Neuronal stem cell (in vitro differentiated cells): ENCODE data around the gene RDM1. TPM values are rescaled to one million over a fixed set of nuclear protein-coding genes. Genes with fewer than 3 reads are reported as not detected.

Experiments
- DNase-seq: peaks from one replicate; pipeline ENCODE4 v3.0.0-alpha.2; 2013; ENCODE audit warnings: low spot score
- H2AFZ ChIP-seq: one replicate; pipeline ENCODE4 v1.6.1; 2013; ENCODE audit warnings: mild to moderate bottlenecking, low read length, inconsistent platforms
- H2AK5ac ChIP-seq: 2 replicates; pipeline ENCODE4 v1.6.1; 2013; ENCODE audit warnings: low read depth, mild to moderate bottlenecking, inconsistent platforms, low read length, moderate library complexity, mixed read lengths
- H2BK120ac ChIP-seq: 2 replicates; pipeline ENCODE4 v1.6.1; 2013; ENCODE audit warnings: low read depth, mild to moderate bottlenecking, inconsistent platforms, low read length, moderate library complexity, mixed read lengths
- H2BK12ac ChIP-seq: one replicate; pipeline ENCODE4 v1.6.1; 2013; ENCODE audit warnings: low read length, inconsistent platforms
- H2BK15ac ChIP-seq: 2 replicates; pipeline ENCODE4 v1.6.1; 2013; ENCODE audit warnings: mild to moderate bottlenecking, low read length, inconsistent platforms, mixed read lengths
- H2BK5ac ChIP-seq: one replicate; pipeline ENCODE4 v1.6.1; 2013; ENCODE audit warnings: inconsistent platforms, mild to moderate bottlenecking, low read length, moderate library complexity
- H3K14ac ChIP-seq: one replicate; pipeline ENCODE4 v1.6.1; 2013; ENCODE audit warnings: low read length, inconsistent platforms
- H3K18ac ChIP-seq: 2 replicates; pipeline ENCODE4 v1.6.1; 2013; ENCODE audit warnings: low read length, inconsistent platforms
- H3K23ac ChIP-seq: 2 replicates; pipeline ENCODE4 v1.6.1; 2013; ENCODE audit warnings: low read depth, mild to moderate bottlenecking, mixed read lengths, low read length, inconsistent platforms; ENCODE audit not compliant: poor library complexity
- H3K27ac ChIP-seq: replicated peaks from 3 replicates; pipeline ENCODE4 v1.5.1; 2013; ENCODE audit warnings: low read length, inconsistent platforms
- H3K27me3 ChIP-seq, 3 experiments: 2 replicates each; pipeline ENCODE4 v1.6.1; 2013; ENCODE audit warnings: low read length in 3 of 3, mild to moderate bottlenecking in 2 of 3, inconsistent platforms in 1 of 3, low read depth in 1 of 3, mixed read lengths in 1 of 3, moderate library complexity in 1 of 3; ENCODE audit not compliant: control insufficient read depth in 3 of 3, insufficient read depth in 3 of 3
- H3K36me3 ChIP-seq, 2 donors: replicated peaks in 1 of 2; 2 replicates each; pipeline ENCODE4 v1.6.1; 2013; ENCODE audit warnings: low read length in 2 of 2; ENCODE audit not compliant: control insufficient read depth in 2 of 2, insufficient read depth in 2 of 2
- H3K4ac ChIP-seq: 2 replicates; pipeline ENCODE4 v1.6.1; 2013; ENCODE audit warnings: inconsistent platforms, mild to moderate bottlenecking, low read length, moderate library complexity
- H3K4me1 ChIP-seq, 2 donors: 1 replicate in 1 of 2; 2 replicates in 1 of 2; pipeline ENCODE4 v1.6.1; 2013; ENCODE audit warnings: low read length in 2 of 2, low read depth in 1 of 2; ENCODE audit not compliant: control insufficient read depth in 2 of 2, insufficient read depth in 1 of 2
- H3K4me2 ChIP-seq: one replicate; pipeline ENCODE4 v1.6.1; 2013; ENCODE audit warnings: mild to moderate bottlenecking, low read length, inconsistent platforms; ENCODE audit not compliant: insufficient read depth, poor library complexity, severe bottlenecking
- H3K4me3 ChIP-seq, 2 donors: 2 replicates each; pipeline ENCODE4 v1.5.1; 2013; ENCODE audit warnings: low read length in 2 of 2, mild to moderate bottlenecking in 2 of 2, inconsistent platforms in 1 of 2, moderate library complexity in 1 of 2
- H3K79me1 ChIP-seq: one replicate; pipeline ENCODE4 v1.6.1; 2013; ENCODE audit warnings: low read depth, mild to moderate bottlenecking, inconsistent platforms, low read length, moderate library complexity
- H3K9ac ChIP-seq: one replicate; pipeline ENCODE4 v1.6.1; 2013; ENCODE audit warnings: mild to moderate bottlenecking, low read depth, low read length, inconsistent platforms; ENCODE audit not compliant: poor library complexity
- H3K9me3 ChIP-seq, 2 donors: replicated peaks in 1 of 2; 2 replicates each; pipeline versions ENCODE3 to v1.6.1; 2013; ENCODE audit warnings: low read length in 2 of 2, mild to moderate bottlenecking in 2 of 2, inconsistent platforms in 1 of 2, low read depth in 1 of 2, mixed read lengths in 1 of 2, moderate library complexity in 1 of 2; ENCODE audit not compliant: control insufficient read depth in 2 of 2, insufficient read depth in 1 of 2
- H4K8ac ChIP-seq: one replicate; pipeline ENCODE4 v1.6.1; 2013; ENCODE audit warnings: low read depth, mild to moderate bottlenecking, inconsistent platforms, low read length, moderate library complexity
- H4K91ac ChIP-seq: one replicate; pipeline ENCODE4 v1.6.1; 2013; ENCODE audit warnings: low read length, low read depth, mild to moderate bottlenecking, inconsistent platforms; ENCODE audit not compliant: poor library complexity
- WGBS, 2 donors: extraction: QIAGEN DNeasy Blood & Tissue Kit; methylation state at CpG; one replicate each; pipeline ENCODE4 v1.1.7; 2013; ENCODE audit warnings: missing lambda C conversion rate in 2 of 2, mixed read lengths in 1 of 2; ENCODE audit not compliant: insufficient read length in 2 of 2, insufficient replicate concordance in 1 of 2; ENCODE audit errors: extremely low coverage in 2 of 2; 5-methylcytosine and 5-hydroxymethylcytosine counted together
- polyA plus RNA-seq, 2 experiments: library from polyadenylated mRNA; stranded (reverse); fragments of 200-250 nt; gene quantifications; one replicate each; pipeline ENCODE4 v1.2.3, GENCODE V29; 2013

Gene RDM1, protein sequence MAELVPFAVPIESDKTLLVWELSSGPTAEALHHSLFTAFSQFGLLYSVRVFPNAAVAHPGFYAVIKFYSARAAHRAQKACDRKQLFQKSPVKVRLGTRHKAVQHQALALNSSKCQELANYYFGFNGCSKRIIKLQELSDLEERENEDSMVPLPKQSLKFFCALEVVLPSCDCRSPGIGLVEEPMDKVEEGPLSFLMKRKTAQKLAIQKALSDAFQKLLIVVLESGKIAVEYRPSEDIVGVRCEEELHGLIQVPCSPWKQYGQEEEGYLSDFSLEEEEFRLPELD
- 19.7 TPM for polyA plus RNA-seq (2013, experiment 1 of 2)
- polyA plus RNA-seq (2013, experiment 2 of 2) = 21.0 TPM

DNA sequence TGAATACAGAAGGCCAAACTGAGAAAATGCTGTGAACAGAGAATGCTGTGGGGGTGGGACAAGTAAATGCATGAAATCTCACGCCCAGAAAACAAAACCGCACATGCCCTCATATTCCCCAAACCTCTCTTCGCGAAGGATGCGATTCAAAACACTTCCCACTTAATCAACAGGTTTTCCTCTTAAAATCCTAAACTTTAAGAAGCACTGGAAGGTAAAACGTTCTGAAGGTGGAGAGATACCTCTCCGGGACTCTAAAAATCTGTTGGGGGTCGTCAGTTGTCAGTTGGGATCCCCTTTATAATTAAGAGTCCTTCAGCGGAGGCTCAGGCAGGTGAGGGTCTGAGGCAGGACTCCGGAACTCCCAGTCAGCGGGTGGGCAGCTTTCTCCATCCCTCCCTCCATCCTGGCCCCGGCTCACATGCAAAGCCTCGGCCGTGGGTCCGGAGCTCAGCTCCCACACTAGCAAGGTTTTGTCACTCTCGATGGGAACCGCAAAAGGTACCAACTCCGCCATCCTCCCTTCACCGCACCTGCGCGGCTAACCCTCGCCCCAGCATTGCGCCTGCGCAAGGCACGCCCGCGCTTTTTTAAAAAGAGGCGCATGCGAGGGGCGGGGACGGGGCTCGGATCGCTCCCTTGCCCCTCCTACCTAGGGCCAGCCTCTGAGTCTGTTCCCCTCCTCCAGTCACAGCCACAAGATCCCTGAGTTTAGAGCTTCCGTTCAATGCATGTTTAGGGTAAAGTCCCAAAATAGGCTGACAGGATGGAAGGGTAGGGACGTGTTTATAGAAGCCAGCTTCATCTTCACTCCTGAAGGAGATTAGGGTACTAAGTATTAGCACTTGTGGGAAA, at the start of gene RDM1:
RDM1 (minus strand) TSS at position 563 of the 855 bp plus-strand sequence; CDS start at position 517, 46 bp downstream.
- H2BK120ac ChIP-seq = no peak within 1 kb of the TSS
- H3K14ac ChIP-seq = no peak within 1 kb of the TSS
- H3K18ac ChIP-seq = peak within 1 kb of the TSS; percentile 46
- H3K4ac ChIP-seq = no peak within 1 kb of the TSS
- H3K36me3 ChIP-seq = no peaks in the 10 kb centered on the region
- H4K91ac ChIP-seq = no peak within 1 kb of the TSS
- peaks cover 0 to 7% of the 10 kb centered on the region in 2 donors for H3K4me1 ChIP-seq
- no peak within 1 kb of the TSS for H2BK15ac ChIP-seq
- peak; percentile 73 for DNase-seq
- no peak within 1 kb of the TSS for H3K9ac ChIP-seq
- no CpG with 5 or more reads among the region's 35 CpGs for WGBS, 2 donors
- H3K9me3 ChIP-seq = no peaks in the 10 kb centered on the region
- H4K8ac ChIP-seq = no peak within 1 kb of the TSS
- H2AK5ac ChIP-seq = no peak within 1 kb of the TSS
- H3K79me1 ChIP-seq = no peaks in the 10 kb centered on the region
- no peak within 1 kb of the TSS for H2BK5ac ChIP-seq
- no peaks in the 10 kb centered on the region for H3K27me3 ChIP-seq
- no peak within 1 kb of the TSS for H2BK12ac ChIP-seq
- H3K23ac ChIP-seq = peak within 1 kb of the TSS; percentile 29
- H3K4me2 ChIP-seq = peak within 1 kb of the TSS; percentile 70
- peak within 1 kb of the TSS; percentile 89 for H2AFZ ChIP-seq
- peak within 1 kb of the TSS; percentile 71 to 87 for H3K4me3 ChIP-seq
- H3K27ac ChIP-seq = no peak within 1 kb of the TSS

DNA sequence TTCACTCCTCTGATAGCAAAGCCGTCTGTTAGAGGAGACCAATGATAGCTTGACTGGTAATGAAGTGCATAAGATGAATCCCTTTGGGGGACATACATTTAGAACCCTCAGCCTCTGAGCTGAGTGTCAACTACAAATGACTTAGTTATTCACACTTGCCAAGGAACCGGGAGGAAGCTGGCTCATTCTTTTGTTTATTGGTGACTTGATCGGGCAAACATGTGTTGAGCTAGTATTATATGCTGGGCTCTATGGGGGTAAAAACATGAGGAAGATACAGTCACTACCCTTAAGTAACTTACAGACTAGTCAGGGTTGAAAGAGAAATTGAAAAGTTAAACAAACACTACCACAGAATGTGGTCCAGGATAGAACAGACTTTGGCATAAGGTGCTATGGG, 47.8 kb upstream of the RDM1 start:
- no peaks in the 10 kb centered on the region for H3K36me3 ChIP-seq
- H3K4me3 ChIP-seq = no peak overlapping the region
- H3K23ac ChIP-seq = no peak overlapping the region
- no peaks in the 10 kb centered on the region for H3K4me1 ChIP-seq
- H3K79me1 ChIP-seq = no peaks in the 10 kb centered on the region
- no peak overlapping the region for H2AFZ ChIP-seq
- WGBS, 2 donors = no CpG with 5 or more reads among the region's 3 CpGs
- H2AK5ac ChIP-seq = no peak overlapping the region
- no peak overlapping the region for H4K91ac ChIP-seq
- no peak overlapping the region for H3K18ac ChIP-seq
- no peak overlapping the region for H3K9ac ChIP-seq
- no peak for DNase-seq
- H3K14ac ChIP-seq = no peak overlapping the region
- H4K8ac ChIP-seq = no peak overlapping the region
- H3K27me3 ChIP-seq = no peaks in the 10 kb centered on the region
- H3K4me2 ChIP-seq = no peak overlapping the region
- no peak overlapping the region for H2BK12ac ChIP-seq
- H3K9me3 ChIP-seq = no peaks in the 10 kb centered on the region
- no peak overlapping the region for H2BK15ac ChIP-seq
- no peak overlapping the region for H3K4ac ChIP-seq
- H3K27ac ChIP-seq = no peak overlapping the region
- H2BK5ac ChIP-seq = no peak overlapping the region
- H2BK120ac ChIP-seq = no peak overlapping the region

DNA sequence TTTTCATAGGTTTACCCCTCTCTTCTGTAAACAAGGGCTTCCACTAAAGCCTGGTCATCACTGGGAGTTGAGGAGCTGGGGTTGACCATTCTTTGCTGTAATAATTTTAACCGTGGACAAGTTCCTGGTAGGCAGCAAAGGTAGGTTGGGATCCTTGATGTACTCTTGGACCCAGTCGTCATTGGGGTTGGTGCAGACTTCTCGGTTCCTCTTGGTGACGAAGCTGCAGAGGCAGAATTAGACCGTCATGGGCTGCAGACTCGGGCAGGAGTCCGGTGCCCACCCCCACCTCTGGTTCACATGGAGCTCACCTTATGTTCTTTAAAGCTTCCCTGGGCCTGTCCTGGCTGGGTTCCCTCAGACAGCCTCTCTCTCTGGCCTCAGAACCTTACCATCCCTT, 46.9 kb upstream of the RDM1 start:
- no peak overlapping the region for H2BK12ac ChIP-seq
- no peak overlapping the region for H3K18ac ChIP-seq
- H3K4me1 ChIP-seq = no peaks in the 10 kb centered on the region
- no peak overlapping the region for H4K91ac ChIP-seq
- H3K14ac ChIP-seq = no peak overlapping the region
- no peak overlapping the region for H3K27ac ChIP-seq
- H2AK5ac ChIP-seq = no peak overlapping the region
- no peak overlapping the region for H3K4ac ChIP-seq
- no CpG with 5 or more reads among the region's 7 CpGs for WGBS, 2 donors
- H3K36me3 ChIP-seq = no peaks in the 10 kb centered on the region
- H4K8ac ChIP-seq = no peak overlapping the region
- H3K79me1 ChIP-seq = no peaks in the 10 kb centered on the region
- H2BK5ac ChIP-seq = no peak overlapping the region
- H2BK15ac ChIP-seq = no peak overlapping the region
- no peak overlapping the region for H3K4me3 ChIP-seq
- H2BK120ac ChIP-seq = no peak overlapping the region
- H3K4me2 ChIP-seq = no peak overlapping the region
- DNase-seq = no peak
- H3K9me3 ChIP-seq = no peaks in the 10 kb centered on the region
- H3K9ac ChIP-seq = no peak overlapping the region
- no peak overlapping the region for H2AFZ ChIP-seq
- H3K23ac ChIP-seq = no peak overlapping the region
- no peaks in the 10 kb centered on the region for H3K27me3 ChIP-seq
